GM21576 (cell line): ENCODE data around the gene GRK3.

Experiments
- ATAC-seq: cut with Tn5 transposase; IDR thresholded peaks from one replicate; pipeline ENCODE4 v1.9.1; 2021; ENCODE audit warnings: mild to moderate bottlenecking, moderate library complexity; ENCODE audit not compliant: unreplicated experiment

The GRK3 gene

DNA sequence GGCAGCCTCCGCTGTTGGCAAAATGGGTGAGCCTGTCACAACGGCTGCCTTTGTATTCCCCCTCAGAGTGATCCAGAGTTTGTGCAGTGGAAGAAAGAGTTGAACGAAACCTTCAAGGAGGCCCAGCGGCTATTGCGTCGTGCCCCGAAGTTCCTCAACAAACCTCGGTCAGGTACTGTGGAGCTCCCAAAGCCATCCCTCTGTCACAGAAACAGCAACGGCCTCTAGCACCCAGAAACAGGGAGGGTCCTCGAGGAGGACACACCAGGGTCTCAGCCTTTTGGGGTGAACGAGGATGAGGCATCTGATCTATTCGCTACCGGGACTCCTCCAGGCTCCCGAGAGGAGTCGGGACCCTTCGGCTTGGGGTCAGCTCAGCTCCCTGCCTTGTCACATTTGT is 157.7 kb downstream of the GRK3 start:
- ATAC-seq, result no peak

DNA sequence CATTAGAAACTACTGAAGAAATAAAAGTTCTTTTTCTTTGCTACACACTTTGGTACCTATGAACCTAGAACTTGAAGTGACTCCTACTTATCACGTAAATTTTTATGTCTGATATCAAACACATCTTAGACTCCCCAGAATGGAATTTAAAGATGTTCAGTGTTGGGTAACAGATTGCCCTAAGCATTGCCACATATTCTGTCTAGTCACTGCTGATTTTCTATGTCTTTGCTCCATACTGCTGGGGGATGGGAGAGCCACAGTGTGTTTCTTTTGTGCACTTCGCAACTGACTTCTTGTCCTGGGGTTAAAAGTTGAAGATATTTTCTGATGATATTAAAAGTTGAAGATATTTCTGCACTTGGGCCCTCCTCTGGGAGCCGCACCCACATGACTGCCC is 158.2 kb downstream of the GRK3 start:
- no peak for ATAC-seq

- ATAC-seq, result no peak
Measured at GRCh38 chr22:25726241-25726640, 161.8 kb downstream of the GRK3 start.

DNA sequence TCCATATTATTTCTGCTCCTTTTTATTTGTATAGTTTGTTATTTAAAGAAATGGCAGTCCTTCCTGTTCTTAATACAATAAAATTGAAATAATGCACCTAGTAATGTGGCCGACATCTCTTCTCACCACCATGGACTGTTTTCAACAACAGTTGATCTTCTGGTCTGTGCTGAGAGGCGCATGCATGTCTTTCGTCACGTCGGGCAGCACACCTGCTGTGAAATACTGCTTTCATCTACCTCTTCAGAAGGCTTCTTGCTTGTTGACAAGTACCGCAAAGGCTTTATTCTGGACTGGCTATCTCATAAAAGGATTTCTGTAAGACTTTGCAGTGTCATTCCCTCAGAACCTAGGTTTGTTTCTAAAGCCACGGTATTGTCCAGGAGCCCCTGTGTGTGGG is 163.6 kb downstream of the GRK3 start:
- ATAC-seq, result no peak

DNA sequence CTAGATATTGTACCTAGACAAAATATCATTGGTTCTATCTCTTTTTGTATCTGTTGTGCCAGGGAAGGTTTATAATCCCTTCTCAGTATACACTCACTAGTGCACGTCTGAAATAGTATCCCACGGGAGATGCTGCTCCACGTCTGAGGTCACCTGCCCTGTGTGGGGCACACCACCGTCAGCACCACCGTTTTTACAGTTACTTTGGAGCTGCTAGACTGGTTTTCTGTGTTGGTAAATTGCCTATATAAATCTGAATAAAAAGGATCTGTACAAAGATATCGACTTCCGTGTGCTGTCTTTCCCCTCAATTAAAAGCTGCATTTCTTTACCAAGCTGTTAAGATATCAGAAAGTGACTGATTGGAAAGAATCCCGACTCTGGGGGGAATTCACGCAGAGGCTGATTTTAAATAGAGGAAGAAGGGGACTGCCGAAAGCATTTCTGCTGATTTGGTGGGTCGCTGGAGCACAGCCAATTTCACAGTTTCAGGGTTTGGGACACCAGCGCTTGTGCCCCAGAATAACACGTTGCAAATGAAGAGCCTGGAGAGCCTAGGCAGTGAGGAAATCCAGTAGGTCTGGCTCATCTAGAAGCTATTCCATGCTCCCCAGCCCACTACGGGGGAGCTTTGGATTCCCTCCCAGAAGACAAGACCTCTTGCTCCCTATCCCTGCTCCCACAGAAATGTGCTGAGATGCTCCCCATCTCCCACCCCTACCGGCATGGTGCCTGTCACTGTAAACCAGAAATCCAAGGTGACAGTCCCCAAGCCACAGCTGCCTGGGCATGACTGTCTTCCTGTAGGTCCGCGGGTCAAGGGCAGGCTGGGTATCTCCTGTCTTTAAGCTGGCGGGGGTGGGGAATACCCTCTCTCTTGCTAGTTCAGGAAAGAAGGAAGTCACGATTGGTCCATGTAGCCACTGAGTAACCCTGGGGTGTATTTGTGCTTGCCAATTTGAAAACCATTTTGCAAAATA is 164.8 kb downstream of the GRK3 start:
- no peak for ATAC-seq

GRCh38 chr22:25735650-25736049 is 171.2 kb downstream of the GRK3 start:
- no peak for ATAC-seq

DNA sequence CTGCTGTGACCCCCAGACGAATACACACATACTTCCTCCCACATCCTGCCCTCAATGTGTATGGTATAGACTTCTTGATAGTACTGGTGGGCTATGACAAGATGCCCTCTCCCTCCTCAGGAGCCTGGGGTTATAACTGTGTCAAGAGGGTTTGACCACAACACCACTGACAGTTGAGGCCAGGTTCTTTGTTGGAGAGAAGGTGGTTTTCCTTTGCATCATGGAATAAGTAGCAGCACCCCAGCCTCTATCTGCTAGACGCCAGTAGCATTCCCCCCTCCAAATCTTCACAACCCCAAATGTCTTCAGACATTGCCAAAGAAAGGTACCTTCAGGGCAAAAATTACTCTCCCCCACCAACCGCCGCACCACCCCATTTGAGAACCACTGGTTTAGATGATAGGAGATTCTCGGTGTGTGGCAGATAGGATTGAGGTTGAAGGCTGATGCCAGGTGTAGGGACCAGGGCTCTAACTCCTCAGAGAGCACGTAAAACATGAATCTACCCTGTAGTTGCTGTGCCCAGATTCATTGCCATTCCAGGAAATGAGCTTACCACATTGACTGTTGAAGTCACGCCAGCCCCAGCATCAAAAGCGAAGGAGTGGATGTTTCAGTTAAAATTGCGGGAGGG is 172.0 kb downstream of the GRK3 start:
- no peak for ATAC-seq

GRCh38 chr22:25739659-25740344 is 175.3 kb downstream of the GRK3 start:
- no peak for ATAC-seq

GRCh38 chr22:25741692-25742626 is 177.5 kb downstream of the GRK3 start, which contains the start of gene MYO18B:
TSS of gene MYO18B (plus strand) at chr22:25742188. CDS start at chr22:25761093, 18,905 bp downstream.
- ATAC-seq, result no peak

- ATAC-seq, result no peak
Measured at GRCh38 chr22:25742918-25743708, 178.6 kb downstream of the GRK3 start.

- no peak for ATAC-seq
Measured at GRCh38 chr22:25744694-25745093, 180.2 kb downstream of the GRK3 start.

DNA sequence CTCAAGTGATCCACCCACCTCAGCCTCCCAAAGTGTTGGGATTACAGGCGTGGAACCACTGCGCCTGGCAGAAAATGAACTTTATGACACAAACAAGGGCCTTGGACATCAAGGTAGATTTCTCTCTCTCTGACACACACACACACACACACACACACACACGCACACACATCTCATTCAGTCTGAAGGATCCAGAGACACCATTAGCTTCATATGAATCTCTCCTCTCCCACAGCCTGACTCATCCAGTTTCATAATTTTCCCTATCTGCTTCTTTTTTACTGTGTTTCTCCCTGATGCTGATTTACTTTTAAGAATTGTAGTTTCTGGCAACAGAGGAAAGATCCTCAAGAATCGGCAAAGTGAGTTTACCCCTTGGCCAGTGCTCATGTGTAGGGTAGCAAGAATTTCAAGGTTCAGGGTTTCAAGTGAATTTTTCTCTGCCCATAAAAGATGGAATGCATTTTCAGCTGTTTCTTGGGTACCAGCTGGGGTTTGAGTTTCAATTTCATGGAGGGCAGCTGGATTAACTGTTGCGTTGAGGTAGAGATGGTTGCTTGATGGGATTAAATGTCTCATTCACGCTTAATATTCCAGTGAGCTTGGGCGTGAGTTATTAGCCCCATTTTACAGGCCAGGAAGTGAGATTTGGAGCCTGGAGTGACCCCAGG is 181.0 kb downstream of the GRK3 start:
- no peak for ATAC-seq

DNA sequence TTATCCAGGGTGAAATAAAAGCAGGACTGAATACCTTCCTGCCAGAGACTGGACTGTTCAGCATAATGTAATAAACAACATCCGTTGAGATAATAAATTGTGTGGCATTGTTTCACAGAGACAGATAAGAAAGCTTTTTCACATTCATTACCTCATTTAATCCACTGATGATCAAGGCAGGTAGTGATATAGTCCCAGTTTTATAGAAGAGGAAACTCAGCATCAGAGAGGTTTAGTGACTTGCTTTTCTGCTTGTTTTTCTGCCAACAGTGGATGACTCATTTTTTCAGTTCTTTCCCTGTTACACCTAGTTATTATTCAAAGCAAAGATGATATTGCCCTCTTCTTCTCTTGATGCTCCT is 181.5 kb downstream of the GRK3 start:
- no peak for ATAC-seq

DNA sequence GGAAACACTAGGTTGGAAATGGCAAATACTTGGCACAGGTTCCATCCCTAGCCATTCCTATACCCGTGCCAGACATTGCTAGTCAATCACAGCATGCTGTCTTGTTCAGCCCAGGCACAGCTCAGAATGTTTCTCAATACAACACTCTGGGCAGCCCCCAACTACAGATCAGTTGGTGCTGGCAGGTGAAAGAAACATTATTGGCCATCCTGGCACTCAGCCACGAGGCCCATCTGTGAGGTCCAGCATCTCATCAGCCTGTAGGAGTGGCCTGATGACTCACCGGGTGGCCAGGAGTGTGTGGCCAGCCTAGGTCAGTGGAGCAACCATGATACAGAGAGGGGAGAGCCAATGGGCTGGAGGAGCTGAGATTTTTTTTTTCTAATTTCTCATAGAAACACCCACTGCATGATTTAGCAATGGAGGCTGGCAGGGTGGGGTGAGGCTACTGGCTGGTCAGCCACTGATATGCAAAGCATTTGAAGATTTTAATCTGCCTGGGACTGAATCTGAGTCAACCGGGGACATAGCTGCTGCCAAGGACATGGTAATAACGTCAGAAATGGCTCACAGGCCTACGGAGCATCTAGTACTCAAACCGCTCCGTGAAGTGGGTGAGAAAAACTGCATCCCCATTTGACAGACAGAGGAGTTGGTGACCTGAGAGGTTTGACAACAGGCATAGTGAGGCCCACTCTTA is 182.9 kb downstream of the GRK3 start:
- no peak for ATAC-seq

DNA sequence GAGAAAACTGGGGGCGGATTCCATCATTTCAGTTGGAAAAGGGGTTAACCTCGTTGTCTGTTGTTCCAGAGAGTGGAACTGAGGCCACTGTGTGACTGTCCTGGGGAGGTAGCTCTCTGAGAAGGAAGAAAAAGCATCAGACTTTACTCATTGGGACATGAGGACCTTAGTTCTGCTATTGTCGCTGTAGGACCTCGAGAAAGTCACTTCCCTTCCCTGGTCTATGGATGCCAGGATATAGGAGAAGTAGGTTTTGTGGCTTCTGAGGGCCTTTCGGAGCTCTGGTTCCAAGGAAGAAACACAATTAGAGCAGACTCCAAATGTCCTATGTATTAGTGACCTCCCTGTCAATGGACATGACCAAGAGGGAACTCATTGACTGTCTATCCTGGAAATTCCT is 183.7 kb downstream of the GRK3 start:
- ATAC-seq, result no peak

DNA sequence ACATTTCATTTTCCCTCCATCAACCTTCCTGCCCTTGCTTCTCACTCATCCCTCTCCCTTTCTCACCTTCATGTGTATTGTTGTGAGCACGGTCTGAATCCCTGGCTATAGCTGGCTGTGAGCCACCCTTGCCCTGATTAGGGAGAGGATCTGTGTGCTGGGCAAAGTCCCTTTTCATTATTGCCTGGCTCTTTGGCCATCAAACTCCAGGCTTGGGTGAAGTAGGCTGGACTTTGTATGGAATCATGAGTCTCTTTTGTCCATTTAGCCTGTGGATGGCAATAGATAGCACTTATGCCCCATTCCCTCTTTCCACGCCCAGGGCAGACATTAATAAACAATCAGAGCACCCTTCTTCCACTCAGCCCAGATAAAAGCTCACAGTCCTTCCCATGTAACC is 184.2 kb downstream of the GRK3 start:
- ATAC-seq, result no peak

DNA sequence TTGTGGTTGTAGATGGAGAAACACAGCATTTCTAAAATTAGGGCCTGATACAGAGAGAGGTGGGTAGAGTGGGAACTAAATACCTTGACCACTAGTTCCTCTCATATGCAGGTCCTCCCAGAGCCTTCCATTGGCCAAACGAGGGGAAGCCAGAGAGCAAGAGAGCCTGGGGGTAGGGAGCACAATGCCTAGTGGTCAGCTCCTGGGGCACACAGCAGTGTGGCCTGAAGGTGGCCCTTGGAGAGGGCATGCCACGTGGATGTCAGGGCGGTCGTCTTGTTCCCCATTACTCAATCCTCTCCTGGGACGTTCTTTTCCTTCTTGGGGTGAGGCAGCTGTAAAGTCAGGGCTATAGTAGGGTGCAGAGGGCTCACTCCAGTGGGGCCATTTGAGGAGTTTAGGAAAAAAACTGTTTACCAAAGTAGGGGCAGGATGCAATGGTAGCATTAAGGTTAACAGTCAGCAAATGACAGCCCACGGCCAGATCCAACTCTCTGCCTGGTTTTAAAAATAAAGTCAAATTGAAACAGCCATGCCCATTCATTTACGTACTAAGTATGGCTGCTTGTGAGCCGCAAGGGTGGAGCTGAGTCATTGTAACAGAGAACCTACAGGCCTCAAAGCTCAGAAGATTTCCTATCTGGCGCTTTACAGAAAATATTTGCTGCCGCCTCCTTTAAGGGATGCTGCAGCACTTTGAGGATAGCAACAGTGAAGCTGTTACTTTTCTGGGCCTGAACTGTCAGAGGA is 185.1 kb downstream of the GRK3 start:
- ATAC-seq, result no peak
